H4 (cell line): ENCODE measurements around the gene FAM83F. TPM values are rescaled to one million over a fixed set of nuclear protein-coding genes. Genes with fewer than 3 reads are reported as not detected.
"Not testable (repeated sequence)": the region's sequence is repeated elsewhere in the genome, so short reads cannot be mapped to it uniquely, and the experiment has no call there.

ENCODE experiments used
- DNase-seq: peaks from one replicate; pipeline ENCODE4 v3.0.0-alpha.2; 2015; ENCODE audit warnings: low spot score
- total RNA-seq: library from RNA; depleted of rRNA; stranded (reverse); fragments of >200 nt; shearing (Covaris generic); gene quantifications from 2 replicates; pipeline ENCODE4 v1.2.3, GENCODE V29; 2014; rRNA removed

Gene FAM83F
- not detected in 2 replicates for total RNA-seq

DNA sequence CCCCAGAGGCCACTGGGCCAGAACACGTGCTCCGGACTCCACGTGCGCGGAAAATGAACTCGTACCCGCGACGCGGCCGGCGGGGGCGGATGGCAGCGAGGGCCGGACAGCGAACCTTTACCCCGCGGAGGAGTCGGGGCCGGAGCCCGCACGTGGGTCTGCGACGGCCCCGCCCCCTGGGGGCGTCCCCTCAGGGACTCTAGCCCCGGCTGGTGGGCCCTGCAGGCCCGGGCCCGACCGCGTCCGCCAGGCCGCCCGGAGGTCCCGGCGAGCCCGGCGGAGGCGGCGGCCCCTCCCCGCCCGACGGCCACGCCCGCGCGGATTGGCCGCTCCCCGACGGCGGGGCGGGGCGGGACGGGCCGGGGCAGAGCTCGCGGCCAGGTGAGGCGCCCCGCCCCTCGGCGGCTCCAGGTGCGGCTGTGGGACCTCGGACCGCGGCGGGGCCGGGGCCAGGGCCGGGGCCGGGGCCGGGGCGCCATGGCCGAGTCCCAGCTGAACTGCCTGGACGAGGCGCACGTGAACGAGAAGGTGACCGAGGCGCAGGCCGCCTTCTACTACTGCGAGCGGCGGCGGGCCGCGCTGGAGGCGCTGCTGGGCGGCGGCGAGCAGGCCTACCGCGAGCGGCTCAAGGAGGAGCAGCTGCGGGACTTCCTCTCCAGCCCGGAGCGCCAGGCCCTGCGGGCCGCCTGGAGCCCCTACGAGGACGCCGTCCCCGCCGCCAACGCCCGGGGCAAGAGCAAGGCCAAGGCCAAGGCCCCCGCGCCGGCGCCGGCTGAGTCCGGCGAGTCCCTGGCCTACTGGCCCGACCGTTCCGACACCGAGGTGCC lies at the start of gene FAM83F:
TSS of gene FAM83F (plus strand) at position 389 of the 827 bp plus-strand sequence. CDS start at position 478, 89 bp downstream.
- DNase-seq: no peak

DNA sequence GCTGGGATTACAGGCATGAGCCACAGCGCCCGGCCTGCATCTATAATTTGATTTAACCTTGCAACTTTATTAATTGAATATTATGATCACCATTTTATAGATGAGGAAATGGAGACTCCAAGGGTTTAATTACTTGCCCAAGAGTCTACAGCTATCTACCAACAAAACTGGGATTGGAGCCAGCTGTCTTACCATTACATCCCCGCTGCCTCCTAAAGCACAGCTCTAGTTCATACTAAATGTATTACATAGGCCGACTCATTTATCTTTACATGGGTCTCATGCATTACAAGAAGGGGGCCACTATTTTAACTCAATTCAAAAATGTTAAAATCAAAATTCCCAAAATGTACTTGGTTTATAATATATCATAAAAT lies 48.6 kb upstream of the FAM83F start:
- DNase-seq: no peak

DNA sequence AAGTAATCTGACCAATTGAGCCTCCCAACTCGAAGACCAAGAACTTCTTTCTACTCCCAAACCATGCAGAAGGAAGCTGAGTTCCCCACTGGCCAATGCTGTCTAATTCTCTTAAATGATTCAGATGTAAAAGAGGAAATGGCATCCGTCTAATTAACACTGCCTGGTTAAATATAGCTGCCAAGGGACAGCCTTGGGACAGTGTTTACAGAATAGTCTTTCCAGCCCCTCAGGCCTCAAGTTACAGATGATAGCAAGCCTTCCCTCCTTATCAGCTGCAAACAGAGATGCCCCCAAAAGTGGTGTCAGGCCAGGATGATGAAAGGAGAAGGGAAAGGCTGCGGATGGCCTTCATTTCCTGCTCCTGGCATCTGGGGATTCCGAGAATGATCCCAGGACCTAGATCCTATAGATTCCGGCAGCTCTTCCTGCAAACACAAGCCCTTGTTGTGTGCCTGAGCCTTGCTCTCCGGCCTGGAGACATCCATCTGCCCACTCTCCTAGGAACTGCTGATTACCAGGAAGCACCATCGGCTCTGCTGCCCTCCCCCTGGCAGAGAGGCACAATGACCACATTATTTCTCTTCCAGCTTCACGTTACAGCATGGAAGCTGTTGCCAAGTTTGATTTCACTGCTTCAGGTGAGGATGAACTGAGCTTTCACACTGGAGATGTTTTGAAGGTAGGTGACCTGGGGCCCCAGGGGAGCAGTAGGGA lies 48.1 kb upstream of the FAM83F start:
- no peak for DNase-seq

DNA sequence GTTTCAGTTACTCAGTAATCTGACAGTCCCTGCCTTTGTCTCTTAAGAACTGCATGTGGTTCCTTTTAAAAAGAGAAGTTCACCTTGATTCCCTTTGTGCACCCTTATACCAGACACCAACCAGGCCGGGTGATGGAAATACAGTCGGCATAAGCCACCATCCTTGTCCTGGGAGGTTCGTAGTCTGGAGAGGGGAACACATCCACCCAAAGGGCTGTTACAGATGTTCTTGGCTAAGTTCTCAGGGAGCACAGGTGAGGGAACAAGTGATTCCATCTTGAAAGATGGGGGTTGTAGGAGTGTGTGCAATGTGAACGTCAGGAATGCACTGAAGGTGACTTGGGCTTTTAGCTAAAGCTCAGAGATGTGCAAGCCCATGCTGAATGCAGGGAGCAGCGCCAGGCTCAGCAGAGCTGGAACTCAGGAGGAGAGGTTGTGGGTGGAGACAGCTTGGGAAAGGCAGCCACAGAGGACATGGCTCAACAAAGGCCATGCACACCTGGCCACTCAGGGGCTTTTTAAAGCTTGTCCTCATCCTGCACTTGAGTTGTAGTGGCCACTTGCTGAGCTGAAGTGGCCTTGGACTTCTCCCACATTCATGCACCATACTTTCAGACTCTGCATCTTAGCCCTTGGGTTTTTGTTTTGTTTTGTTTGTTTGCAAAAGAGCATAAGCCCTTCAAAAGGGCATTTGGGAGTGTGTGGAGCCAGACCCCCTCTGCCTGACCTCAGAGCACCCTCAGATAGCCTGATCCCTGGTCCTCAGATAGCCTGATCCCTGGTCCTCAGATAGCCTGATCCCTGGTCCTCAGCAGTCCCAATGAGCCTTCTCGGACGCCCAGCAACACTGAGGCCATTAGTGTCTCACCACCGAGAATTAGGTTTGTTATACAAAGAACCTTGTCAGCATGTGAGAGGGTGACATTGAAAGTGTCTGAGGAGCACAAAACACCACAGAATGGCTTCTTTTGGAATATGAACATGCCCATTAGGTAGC lies 47.2 kb upstream of the FAM83F start:
- no peak for DNase-seq

DNA sequence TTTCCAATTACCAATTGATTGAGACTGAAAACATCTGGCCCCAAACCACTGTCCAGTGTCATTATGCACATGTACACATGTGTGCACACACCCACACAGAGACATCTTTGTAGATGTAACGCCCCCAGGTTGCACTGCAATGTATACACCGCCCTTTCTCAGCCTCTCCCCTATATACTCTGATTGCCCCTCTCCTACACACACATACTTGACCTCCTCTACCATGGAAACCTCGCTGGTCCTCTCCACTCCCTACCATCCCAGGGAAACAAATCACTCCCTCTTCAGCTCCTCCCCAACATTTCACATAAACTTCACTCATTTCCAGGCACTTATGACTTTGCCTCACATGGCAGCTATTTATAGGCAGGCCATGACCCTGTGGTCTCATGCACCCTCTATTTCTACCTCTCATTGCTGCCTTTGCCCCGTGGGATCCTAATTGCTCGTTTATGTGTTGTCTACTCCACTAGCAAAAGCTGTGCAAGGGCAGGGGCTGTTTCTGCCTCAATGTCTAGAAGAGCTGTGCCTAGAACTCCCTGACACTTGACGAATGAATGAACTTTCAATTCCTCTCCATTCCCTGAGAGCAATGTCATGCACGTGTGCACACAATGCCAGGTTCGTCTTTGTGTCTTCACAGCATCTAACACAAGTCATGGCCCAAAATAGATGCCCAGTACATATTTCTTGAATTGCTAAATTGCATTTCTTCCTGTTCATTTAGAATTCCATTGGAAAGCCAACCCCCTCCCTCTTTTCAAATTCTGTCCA lies 44.6 kb upstream of the FAM83F start:
- DNase-seq: no peak

DNA sequence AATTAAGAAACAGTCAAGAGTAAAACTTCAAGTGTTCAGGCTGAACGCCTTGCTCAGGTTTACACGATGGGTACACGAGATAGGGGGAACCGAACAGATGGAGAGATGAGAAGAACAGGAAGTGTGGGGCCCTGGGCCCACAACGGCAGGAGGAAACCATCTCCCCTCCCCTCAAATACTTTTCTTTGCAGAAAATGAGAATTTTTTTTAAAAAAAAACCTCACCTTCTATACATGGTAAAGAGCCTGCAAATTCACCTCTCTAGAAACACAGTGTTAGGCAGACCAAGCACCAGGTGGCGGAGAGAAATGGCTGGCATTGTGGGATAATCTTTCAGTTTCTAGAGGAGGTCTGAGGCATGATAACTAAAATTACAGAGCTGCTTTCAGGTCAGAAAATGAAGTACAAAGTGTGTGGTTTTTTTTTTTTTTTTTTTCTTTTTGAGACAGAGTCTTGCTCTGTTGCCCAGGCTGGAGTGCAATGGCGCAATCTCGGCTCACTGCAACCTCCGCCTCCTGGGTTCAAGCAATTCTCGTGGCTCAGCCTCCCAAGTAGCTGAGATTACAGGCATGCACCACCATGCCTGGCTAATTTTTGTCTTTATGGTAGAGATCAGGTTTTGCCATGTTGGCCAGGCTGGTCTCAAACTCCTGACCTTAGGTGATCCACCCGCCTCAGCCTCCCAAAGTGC lies 43.0 kb upstream of the FAM83F start:
- DNase-seq: not testable (repeated sequence)

DNA sequence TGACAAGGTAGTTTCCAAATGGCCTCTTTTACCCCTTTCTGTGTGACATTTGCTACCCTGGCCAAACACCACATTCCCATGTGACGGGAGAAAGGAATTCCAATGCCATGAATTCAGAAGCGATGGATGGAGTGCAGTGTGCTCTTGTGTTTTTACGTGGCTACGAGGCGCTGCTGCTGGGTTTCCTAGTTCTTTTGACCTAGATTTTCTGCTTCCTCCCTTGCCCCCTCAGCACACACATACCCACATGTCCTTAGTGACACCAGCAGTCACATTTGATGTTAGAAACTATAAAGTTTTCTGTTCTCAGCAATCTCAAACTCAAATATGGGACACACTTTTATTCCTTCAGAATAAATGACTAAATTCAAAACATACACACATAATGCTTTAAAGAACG lies 42.4 kb upstream of the FAM83F start:
- no peak for DNase-seq

DNA sequence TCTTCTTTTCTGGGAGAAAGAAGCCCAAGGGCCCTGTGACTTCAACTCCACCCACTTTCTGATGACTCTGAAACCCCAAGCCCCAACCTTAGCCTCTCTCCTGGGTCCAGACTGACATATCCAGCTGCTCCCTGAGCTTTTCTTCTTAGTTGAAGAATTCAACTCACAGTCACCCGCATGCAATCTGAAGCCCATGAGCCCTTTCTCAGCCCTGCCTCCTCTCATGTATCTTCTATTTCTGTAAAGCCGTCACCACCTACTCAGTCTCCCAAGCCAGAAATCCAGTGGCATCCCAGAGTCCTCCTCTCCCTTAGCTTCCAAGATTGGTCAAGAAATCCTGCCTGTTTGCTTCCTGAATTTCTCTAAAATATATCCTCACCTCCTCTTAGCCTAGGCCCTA lies 41.7 kb upstream of the FAM83F start:
- no peak for DNase-seq

DNA sequence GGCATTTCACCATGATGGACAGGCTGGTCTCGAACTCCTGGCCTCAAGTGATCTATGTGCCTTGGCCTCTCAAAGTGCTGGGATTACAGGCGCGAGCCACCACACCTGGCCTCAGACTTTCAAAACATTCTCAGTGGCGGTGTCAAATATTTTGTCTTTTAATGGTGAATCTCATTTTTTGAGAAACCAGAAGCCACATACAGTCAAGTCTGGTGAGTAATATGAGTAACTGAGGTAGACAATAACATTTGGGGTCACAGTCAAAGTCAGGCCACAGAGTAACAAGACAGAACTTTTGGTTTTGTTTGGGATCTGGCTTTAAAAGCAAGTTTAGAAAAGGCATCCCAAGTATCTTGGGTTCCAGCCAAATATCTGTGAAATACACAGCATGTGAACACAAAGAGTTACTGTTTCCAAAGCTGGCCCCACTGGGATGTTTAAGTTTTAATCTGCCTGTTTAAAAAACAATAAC lies 40.1 kb upstream of the FAM83F start:
- peak; percentile 66 for DNase-seq

DNA sequence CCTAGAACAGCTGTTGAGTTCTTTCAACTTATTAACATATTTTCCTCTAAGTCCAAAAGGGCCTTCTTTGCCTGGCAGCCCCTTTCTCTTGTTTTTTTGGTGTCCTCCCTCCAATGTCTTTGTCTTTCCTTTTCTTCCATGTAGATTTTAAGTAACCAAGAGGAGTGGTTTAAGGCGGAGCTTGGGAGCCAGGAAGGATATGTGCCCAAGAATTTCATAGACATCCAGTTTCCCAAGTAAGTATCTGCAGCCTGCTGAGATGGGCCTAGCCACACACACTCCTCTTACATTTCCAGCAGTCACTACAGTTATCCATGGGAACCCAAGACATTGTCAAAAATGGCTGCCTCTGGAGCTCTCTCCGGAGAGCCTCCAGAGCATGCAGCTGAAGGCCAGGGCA lies 39.1 kb upstream of the FAM83F start:
- no peak for DNase-seq

DNA sequence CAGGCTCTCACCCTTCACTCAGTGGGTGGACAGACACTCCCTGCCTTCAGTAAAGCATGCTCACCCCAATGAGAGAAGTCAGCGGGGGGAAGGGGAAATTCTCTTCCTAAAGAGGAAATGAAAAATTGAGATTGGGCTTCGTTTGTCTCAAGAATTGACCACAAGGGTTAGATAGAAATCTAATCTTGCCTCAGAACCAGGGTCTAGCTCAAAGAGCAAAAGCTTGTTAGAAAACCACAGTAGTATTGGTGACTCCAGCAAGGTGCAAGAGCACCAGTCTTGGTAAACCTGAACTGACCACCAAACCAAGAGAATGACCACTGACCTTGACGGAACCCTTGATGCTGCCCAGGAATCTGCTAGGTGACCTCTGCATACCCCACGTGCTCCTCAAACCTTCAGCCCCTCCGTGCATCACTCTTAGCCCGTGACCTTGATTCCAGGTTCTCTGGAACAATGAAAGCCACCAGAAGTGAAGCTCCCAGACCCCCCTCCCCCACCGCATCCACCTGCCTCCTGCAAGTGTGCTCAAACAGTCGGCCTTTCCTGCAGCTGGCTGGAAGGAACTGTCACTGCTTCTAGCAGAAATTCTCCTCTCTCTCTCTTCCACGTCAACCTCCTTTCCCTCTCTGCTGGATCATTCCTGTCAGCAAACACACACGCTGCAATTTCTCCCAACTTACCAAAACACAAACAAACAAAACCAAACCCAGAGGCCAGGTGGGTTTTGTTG lies 37.7 kb upstream of the FAM83F start:
- DNase-seq: no peak

DNA sequence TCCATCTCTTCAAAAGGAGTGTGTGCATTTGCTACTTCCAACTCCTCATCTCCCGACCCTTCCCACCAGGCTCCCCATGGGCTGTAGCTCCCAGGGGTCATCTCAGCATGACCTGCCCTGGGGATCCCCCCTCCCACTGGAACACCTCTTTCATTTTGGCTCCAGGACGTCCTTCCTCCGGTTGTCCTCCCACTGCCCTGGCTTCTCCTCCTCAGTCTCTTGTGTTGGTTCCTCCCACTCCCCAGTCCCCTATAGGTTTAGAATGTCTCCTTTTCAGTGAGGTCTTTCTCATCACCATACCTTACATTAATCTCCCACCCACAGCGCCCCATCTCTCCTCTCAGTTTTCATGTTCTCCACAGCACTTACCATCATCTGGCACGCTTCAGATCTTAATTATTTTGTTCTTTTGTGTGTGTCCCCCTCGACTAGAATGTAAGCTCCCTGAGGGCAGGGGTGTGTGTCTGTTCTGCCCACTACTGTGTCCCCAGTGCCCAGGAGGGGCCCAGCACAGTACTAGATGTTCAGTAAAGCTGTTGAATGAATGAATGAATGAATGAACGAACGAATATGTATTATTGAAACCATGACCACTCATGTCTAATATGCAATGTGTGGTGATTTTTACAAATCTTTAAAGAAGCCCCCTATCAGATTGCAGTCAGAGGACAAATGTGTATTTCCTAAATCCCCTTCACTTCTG lies 36.6 kb upstream of the FAM83F start:
- DNase-seq: no peak

DNA sequence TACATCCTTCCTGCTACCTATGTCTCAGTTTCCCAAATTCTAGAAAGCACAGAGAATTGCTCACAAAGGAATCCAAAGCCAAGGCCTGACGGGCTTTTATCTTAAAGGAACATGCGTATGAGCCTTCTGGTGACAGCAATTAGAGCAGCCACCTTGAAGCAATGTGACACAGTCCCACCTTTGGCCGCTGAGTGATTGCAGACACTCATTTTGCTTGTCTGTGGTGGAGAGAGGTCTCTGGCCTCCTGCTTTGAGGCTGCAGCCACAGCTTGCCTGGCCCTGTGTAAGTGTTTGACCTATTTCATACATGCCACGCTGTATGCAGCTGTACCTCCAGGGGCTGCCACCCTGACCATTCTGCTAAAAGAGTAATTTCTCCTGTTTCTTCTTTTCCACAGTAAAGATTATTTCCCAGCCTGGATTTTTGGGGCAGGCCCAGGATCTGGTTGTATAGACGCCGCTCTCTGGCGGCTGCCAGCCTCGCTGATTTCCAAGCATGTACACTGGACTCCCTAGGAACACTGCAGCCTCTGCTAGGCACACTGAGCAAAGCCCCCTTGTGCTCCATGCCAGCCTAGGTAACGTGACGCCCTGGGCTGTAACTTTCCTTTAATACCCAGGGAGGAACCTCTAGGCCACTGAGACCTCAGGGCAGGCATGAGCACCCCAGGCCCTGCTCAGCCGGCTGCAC lies 35.7 kb upstream of the FAM83F start:
- DNase-seq: no peak

DNA sequence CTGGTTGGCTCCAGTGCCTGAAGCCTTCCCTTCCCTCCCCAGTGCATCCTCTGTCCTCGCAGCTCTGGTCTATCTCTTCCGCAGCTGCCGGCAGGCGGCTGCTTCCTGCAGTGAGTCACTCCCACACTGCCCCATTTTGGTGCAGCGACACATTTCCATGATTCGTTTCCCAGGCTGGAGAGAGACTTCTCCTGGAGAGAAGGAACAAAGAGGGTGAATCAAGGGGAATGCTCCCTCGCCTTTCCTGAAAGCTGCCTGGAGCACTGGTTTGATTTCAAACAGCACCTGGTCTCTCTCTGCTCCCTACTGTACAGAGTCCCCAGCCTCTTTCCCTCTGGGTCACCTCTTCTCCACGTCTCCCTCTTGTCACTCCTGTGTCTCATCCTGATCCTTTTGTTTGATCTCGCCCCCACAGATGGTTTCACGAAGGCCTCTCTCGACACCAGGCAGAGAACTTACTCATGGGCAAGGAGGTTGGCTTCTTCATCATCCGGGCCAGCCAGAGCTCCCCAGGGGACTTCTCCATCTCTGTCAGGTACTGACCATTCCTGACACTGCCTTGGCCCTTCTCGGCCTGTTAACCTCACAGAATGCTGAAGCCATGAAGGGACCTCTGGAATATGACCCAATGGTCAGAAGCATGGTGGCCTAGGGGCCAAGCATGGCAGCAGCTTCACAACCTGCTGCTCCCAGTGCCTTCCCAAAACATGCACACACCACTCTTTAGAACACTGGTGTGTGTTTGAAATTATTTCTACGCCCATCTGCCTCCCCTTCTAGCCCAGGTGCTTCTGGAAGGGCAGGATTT lies 34.9 kb upstream of the FAM83F start, which contains the start of gene TMA7B:
TSS of gene TMA7B (plus strand) at position 758 of the 808 bp plus-strand sequence. CDS start 3,978 bp downstream, outside the sequence.
- peak; percentile 50 for DNase-seq

DNA sequence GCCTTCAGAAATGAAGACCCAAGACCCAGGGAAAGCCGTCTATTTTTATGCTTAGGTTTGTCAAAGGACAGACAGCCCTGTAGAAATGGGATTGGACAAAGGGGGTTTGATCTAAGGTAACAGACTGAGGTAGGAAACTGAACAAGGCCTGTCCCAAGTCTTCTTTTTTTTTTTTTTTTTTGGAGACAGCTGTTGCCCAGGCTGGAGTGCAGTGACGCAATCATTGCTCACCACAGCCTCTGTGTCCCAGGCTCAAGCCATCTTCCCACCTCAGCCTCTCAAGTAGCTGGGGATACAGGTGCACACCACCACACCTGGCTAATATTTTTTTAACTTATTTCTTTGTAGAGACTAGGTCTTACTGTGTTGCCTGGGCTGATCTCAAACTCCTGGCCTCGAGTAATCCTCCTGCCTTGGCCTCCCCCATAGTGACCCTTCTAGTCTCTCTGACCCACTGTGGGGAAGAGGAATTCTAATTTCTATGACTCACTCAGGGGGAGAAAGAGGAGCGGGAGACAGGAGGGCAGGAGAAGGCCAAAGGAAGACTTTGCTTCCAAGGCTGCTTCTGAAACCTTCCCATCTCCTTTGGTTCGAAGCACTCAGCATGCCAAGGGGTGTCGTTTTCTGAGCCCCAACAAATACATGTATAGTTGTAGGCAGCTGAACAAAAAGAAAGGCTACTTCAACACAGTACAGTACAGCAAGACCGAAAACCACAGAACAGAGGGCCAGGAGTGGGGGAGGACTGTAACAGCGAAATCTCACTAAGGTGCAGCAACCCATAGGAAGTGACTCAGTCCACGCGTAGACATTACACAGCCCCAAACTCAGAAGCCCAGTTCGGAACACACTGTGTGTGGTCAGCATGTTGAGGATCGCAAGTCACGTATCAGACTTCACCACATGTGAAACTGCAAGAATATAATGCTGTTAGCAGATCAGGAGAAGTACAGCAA lies 33.7 kb upstream of the FAM83F start:
- peak; percentile 94 for DNase-seq

DNA sequence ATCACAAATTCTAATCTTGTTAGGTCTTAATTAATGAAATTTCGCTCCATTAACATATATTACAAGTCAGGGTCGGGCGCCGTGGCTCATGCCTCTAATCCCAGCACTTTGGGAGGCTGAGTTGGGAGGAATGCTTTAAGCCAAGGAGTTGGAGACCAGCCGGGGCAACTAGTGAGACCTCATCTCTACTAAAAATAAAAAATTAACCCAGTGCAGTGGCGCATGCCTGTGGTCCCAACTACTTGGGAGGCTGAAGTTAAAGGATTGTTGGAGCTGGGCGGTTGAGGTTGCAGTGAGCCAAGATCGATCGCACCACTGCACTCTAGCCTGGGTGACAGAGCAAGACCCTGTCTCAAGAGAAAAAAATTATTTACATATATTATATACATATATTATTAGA lies 32.7 kb upstream of the FAM83F start:
- DNase-seq: no peak
